Osteocyte (in vitro differentiated cells): ENCODE measurements around the gene EBF3. TPM values are rescaled to one million over a fixed set of nuclear protein-coding genes. Genes with fewer than 3 reads are reported as not detected.

Experiments
- DNase-seq: peaks from one replicate; pipeline ENCODE4 v3.0.0; 2021; ENCODE audit warnings: mixed read lengths; ENCODE audit not compliant: unreplicated experiment; ENCODE audit errors: extremely low spot score
- H3K27ac Mint-ChIP-seq: one replicate; pipeline ENCODE4 v1.8.0; 2021; ENCODE audit warnings: mild to moderate bottlenecking, mixed read lengths; ENCODE audit not compliant: unreplicated experiment
- H3K27me3 Mint-ChIP-seq: one replicate; pipeline ENCODE4 v1.8.0; 2021; ENCODE audit warnings: mixed read lengths; ENCODE audit not compliant: unreplicated experiment
- H3K36me3 Mint-ChIP-seq: one replicate; pipeline ENCODE4 v1.8.0; 2021; ENCODE audit warnings: mixed read lengths; ENCODE audit not compliant: unreplicated experiment
- H3K4me1 Mint-ChIP-seq: one replicate; pipeline ENCODE4 v1.8.0; 2021; ENCODE audit warnings: mixed read lengths; ENCODE audit not compliant: unreplicated experiment
- H3K4me3 Mint-ChIP-seq: one replicate; pipeline ENCODE4 v1.8.0; 2021; ENCODE audit warnings: mild to moderate bottlenecking, moderate library complexity, mixed read lengths; ENCODE audit not compliant: unreplicated experiment
- H3K9me3 Mint-ChIP-seq: one replicate; pipeline ENCODE4 v1.8.0; 2021; ENCODE audit warnings: mixed read lengths; ENCODE audit not compliant: unreplicated experiment
- total RNA-seq: library from RNA; stranded (reverse); gene quantifications from 2 replicates; pipeline ENCODE4 v1.2.1, GENCODE V29; 2021
- TF ChIP-seq, protein P1 (sequence below): fragments of 200-600 bp; sonication (generic); IDR thresholded peaks from 2 replicates; pipeline ENCODE4 v1.5.0; 2021; ENCODE audit warnings: antibody characterized with exemption, mild to moderate bottlenecking, moderate library complexity

EBF3 gene
- total RNA-seq, 1 donor from 2014 or later: 0.59 TPM

DNA sequence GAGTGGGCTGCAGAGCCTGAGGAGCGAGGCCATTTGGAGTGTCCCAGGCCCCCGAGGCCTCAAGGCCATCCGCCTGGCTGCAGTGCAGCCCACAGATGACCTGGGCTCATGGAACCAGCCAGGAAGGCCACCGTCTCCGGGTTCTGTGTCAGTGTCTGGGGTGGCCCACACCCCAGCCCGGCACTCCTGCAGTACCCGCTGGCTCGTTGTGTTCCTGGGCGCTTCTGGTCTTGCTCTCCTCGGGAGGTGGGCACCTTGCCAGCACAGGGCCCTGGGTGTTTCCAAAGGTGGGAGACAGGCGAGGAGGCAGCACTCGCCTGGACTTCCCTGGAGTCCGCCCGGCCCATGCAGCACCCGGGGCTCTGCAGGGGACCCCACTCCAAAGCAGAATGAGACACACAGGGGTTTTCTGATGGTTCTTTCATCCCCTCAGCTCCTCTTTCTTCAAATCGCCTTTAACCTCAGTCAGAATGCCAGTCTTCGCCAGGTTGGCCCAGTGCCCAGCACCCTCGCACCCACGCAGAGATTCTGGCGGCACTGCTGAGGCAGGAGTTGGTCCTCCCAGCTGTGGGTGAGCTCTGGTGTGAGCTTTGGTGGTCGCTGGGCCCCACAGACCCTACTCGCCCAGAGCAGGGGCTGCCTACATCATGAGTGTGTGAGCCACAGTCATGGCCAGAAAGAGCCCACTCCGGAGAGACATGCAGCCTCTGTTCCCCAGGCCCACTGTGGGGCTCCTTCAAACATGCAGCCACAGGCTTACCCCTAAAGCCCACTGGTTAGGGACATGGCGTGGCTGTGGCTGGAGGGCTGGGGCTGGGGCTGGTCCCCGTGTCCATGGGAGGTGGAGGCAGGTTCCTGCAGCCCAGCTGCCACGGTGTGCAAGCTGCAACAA lies 155.7 kb downstream of the EBF3 start:
- Mint-ChIP-seq H3K27me3 (no peaks in the 10 kb centered on the region), H3K4me3 (no peak overlapping the region), H3K36me3 (no peaks in the 10 kb centered on the region), H3K4me1 (no peaks in the 10 kb centered on the region), H3K27ac (no peak overlapping the region), H3K9me3 (peaks cover 34% of the 10 kb centered on the region)
- TF ChIP-seq, protein P1, sequence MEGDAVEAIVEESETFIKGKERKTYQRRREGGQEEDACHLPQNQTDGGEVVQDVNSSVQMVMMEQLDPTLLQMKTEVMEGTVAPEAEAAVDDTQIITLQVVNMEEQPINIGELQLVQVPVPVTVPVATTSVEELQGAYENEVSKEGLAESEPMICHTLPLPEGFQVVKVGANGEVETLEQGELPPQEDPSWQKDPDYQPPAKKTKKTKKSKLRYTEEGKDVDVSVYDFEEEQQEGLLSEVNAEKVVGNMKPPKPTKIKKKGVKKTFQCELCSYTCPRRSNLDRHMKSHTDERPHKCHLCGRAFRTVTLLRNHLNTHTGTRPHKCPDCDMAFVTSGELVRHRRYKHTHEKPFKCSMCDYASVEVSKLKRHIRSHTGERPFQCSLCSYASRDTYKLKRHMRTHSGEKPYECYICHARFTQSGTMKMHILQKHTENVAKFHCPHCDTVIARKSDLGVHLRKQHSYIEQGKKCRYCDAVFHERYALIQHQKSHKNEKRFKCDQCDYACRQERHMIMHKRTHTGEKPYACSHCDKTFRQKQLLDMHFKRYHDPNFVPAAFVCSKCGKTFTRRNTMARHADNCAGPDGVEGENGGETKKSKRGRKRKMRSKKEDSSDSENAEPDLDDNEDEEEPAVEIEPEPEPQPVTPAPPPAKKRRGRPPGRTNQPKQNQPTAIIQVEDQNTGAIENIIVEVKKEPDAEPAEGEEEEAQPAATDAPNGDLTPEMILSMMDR: no peak
- DNase-seq: no peak

DNA sequence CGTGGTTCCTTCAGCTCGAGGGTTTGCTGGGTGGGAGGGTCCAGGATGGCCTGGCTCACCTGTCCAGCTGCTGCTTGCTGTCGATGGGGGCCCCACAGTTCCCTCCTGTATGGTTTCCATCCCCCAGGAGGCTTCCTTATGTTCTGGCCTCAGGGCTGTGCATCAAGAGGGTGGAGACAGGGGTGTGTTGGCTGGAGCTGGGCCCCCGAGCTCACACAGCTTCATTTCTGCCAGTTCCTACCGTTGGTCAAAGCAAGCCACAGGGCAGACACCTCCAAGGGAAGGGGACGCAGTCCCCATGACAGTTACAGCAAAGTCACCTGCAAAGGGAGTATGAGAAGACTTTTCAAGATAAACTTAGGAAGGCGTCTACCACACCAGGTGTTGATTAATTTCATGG lies 156.9 kb downstream of the EBF3 start:
- Mint-ChIP-seq H3K27me3 (no peaks in the 10 kb centered on the region), H3K4me1 (no peaks in the 10 kb centered on the region), H3K36me3 (no peaks in the 10 kb centered on the region), H3K27ac (no peak overlapping the region), H3K4me3 (no peak overlapping the region), H3K9me3 (peaks cover 34% of the 10 kb centered on the region)
- no peak for DNase-seq
- TF ChIP-seq, protein P1: no peak

DNA sequence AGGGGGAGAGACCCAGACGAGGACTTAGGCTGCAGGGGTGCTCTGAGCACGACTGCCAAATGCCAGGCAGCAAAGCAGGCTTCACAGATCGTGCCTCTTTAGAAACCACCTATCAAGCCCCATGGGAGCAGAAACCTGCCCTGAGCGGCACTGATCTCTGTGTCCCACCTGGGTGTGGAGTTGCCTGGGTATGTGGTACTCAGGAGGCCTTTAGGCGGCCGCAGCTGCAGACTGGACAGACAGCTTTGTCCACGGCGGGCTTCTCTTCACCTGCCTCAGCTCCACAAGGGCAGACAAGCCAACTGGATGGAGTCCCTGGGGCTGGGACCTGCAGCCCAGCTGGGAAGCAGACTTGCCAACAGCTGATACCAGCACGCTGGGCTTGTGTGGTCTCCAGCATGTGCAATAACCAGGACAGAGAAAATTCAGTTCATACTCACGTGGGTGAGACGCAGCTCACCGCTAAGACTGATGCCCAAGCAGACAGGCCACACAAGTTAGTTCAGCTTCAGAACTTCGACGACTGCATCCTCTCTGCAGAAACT lies 163.2 kb downstream of the EBF3 start:
- H3K4me1 Mint-ChIP-seq: no peaks in the 10 kb centered on the region
- no peaks in the 10 kb centered on the region for H3K36me3 Mint-ChIP-seq
- TF ChIP-seq, protein P1: no peak
- H3K27me3 Mint-ChIP-seq: no peaks in the 10 kb centered on the region
- DNase-seq: peak; percentile 70
- no peak overlapping the region for H3K27ac Mint-ChIP-seq
- H3K4me3 Mint-ChIP-seq: no peak overlapping the region
- peaks cover 28% of the 10 kb centered on the region for H3K9me3 Mint-ChIP-seq

DNA sequence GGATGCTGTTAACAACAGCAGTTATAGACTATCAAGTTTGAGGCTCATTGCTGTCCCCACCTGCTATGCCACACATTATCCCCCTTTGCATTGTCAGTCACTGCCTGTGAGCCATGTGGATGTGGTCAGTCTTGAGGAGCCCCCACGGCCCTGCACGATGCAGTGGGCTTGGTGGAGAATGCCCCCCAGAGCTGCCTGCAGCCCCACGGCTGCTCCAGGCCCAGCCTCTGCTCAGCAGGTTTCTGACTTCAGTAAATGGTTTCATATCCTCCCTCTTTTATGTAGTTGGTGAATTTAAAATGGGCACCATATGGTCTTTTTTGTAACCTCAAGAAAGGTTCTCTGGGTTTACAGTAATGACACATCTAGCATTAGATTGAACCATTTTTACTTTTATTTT lies 164.1 kb downstream of the EBF3 start:
- DNase-seq: peak; percentile 73
- Mint-ChIP-seq H3K4me1 (no peaks in the 10 kb centered on the region), H3K27ac (no peak overlapping the region), H3K9me3 (peaks cover 33% of the 10 kb centered on the region), H3K36me3 (no peaks in the 10 kb centered on the region), H3K4me3 (no peak overlapping the region), H3K27me3 (no peaks in the 10 kb centered on the region)
- TF ChIP-seq, protein P1: no peak

DNA sequence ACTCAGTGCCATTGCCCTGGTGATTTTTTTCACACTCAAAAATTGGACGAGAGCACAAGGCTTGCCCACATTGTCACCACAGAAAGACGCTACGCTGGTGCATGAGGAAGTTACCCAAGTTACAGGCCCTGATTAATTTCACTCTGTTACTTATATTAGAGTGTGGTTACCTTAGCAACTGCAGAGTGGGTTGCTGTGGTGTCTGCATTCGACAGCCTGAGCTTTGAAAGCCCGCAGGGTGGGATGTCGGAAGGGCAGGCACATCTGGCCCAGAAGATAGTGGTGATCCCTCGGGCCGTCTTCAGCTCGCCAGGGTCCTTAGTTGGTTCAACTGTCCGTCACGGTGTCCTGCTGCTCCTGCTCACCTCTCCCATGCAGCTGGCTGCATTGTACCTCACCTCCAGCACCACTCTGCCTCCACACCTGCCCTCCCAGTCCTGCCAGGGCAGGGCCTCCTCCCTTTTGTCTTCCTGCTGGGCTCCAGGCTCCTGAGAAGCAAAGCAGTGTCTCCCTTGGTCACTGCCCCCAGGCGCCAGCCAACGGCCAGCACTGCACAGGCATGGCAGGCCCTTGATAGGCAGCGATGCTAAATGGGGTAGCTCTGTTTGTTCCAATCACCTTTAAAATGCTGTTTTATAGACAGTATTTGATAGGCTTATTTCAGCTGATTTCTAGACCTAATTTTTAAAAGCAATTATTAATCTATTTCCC lies 167.2 kb downstream of the EBF3 start:
- Mint-ChIP-seq H3K4me3 (no peak overlapping the region), H3K4me1 (no peaks in the 10 kb centered on the region), H3K36me3 (no peaks in the 10 kb centered on the region), H3K27me3 (no peaks in the 10 kb centered on the region), H3K9me3 (peaks cover 25% of the 10 kb centered on the region), H3K27ac (no peak overlapping the region)
- TF ChIP-seq, protein P1: no peak
- DNase-seq: peak; percentile 57
